Hepatocyte (in vitro differentiated cells): Measurements from ENCODE around the gene NEIL3. TPM values are rescaled to one million over a fixed set of nuclear protein-coding genes. Genes with fewer than 3 reads are reported as not detected.

ENCODE experiments used
- DNase-seq: peaks from one replicate; pipeline ENCODE4 v3.0.0-alpha.2; 2016; ENCODE audit warnings: low spot score
- H2AFZ ChIP-seq: fragments of 200-600 bp; sonication (generic); 2 replicates; pipeline ENCODE4 v1.6.0; 2016; ENCODE audit warnings: antibody characterized with exemption, mild to moderate bottlenecking
- H3K27ac ChIP-seq: fragments of 200-600 bp; sonication (generic); 2 replicates; pipeline ENCODE4 v1.5.1; 2016; ENCODE audit warnings: mild to moderate bottlenecking
- H3K27me3 ChIP-seq: fragments of 200-600 bp; sonication (generic); 2 replicates; pipeline ENCODE4 v1.6.1; 2016
- H3K36me3 ChIP-seq: fragments of 200-600 bp; sonication (generic); replicated peaks from 2 replicates; pipeline ENCODE4 v1.5.1; 2016; ENCODE audit warnings: low read depth; ENCODE audit not compliant: insufficient read depth
- H3K4me1 ChIP-seq: fragments of 200-600 bp; sonication (generic); 2 replicates; pipeline ENCODE4 v1.5.1; 2016; ENCODE audit warnings: mild to moderate bottlenecking, moderate library complexity; ENCODE audit not compliant: insufficient read depth
- H3K4me2 ChIP-seq: fragments of 200-600 bp; sonication (generic); 2 replicates; pipeline ENCODE4 v1.6.0; 2016
- H3K4me3 ChIP-seq: fragments of 200-600 bp; sonication (generic); 2 replicates; pipeline ENCODE4 v1.5.1; 2016; ENCODE audit warnings: mild to moderate bottlenecking
- H3K79me2 ChIP-seq: fragments of 200-600 bp; sonication (generic); 2 replicates; pipeline ENCODE4 v1.6.0; 2017; ENCODE audit warnings: mild to moderate bottlenecking
- H3K9me2 ChIP-seq: fragments of 200-600 bp; sonication (generic); replicated peaks from 2 replicates; pipeline ENCODE4 v1.6.0; 2017; ENCODE audit warnings: mild to moderate bottlenecking; ENCODE audit not compliant: insufficient read depth
- H3K9me3 ChIP-seq: fragments of 200-600 bp; sonication (generic); 2 replicates; pipeline ENCODE4 v1.5.1; 2016; ENCODE audit warnings: low read depth, mild to moderate bottlenecking
- H4K20me1 ChIP-seq: fragments of 200-600 bp; sonication (generic); 2 replicates; pipeline ENCODE4 v1.6.0; 2016; ENCODE audit warnings: mild to moderate bottlenecking; ENCODE audit not compliant: insufficient read depth, poor library complexity, severe bottlenecking
- EZH2 ChIP-seq: fragments of 200-600 bp; sonication (generic); IDR thresholded peaks from 2 replicates; pipeline ENCODE4 v1.6.1; 2016; ENCODE audit warnings: antibody characterized with exemption, mild to moderate bottlenecking, borderline replicate concordance
- EZH2phosphoT487 ChIP-seq: fragments of 200-600 bp; sonication (generic); IDR thresholded peaks from one replicate; pipeline ENCODE4 v1.6.1; 2018; ENCODE audit warnings: antibody characterized with exemption, mild to moderate bottlenecking, low read depth, moderate library complexity; ENCODE audit not compliant: unreplicated experiment, severe bottlenecking
- WGBS: methylation state at CpG from one replicate; pipeline ENCODE4 v1.1.6; 2016; ENCODE audit warnings: low lambda C conversion rate; ENCODE audit errors: missing lambda C conversion rate; 5-methylcytosine and 5-hydroxymethylcytosine counted together
- polyA plus RNA-seq: library from polyadenylated mRNA; unstranded; fragments of >200 nt; fragmentation: Nextera tagmentation; extraction: Ambion mirVana; gene quantifications from 2 replicates; pipeline ENCODE4 v1.2.1, GENCODE V29; 2016
- total RNA-seq: library from RNA; depleted of rRNA; stranded (reverse); fragments of >200 nt; gene quantifications from 2 replicates; pipeline ENCODE4 v1.2.3, GENCODE V29; 2014
- TF ChIP-seq, protein P1 (sequence below): fragments of 200-600 bp; sonication (generic); IDR thresholded peaks from 2 replicates; pipeline ENCODE4 v1.5.1; 2016; ENCODE audit warnings: antibody characterized with exemption, mild to moderate bottlenecking; ENCODE audit not compliant: poor library complexity

NEIL3 gene
- total and polyA plus RNA-seq, 2 experiments from 2014 or later, result 0.87 to 2.0 TPM

DNA sequence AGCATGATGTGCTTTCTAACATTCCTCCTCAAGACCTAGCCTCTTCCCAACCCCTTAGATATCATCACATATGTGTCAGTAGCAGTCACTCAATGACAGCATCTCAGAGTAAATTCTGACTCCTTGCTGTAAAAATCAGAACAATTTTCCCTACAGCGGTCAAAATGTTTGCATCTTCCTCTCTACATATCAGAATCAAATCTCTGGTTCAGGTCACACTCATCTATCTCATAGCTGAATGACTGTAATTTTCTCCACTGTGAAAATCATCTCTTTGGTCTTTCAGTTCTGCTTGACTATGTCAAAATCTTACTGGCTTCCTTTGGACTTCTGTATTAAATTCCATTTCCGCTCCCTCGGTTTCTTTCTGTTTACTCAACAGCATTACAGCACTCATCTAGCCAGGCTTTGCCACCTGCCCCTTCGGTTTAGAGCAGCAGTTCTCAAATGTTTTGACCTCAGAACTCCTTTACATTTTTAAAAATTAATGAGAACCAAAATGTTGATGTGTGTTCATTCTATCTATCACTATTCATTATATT is 75.3 kb downstream of the NEIL3 start:
- Histone ChIP-seq H3K36me3 (no peaks in the 10 kb centered on the region), H3K27me3 (no peaks in the 10 kb centered on the region), H3K9me3 (no peaks in the 10 kb centered on the region), H3K79me2 (no peaks in the 10 kb centered on the region), H3K9me2 (no peaks in the 10 kb centered on the region), H3K4me2 (no peak overlapping the region), H4K20me1 (no peaks in the 10 kb centered on the region), H3K4me1 (no peaks in the 10 kb centered on the region), H3K4me3 (no peak overlapping the region), H3K27ac (no peak overlapping the region), H2AFZ (no peak overlapping the region)
- TF ChIP-seq EZH2phosphoT487, result no peak
- TF ChIP-seq, protein P1, sequence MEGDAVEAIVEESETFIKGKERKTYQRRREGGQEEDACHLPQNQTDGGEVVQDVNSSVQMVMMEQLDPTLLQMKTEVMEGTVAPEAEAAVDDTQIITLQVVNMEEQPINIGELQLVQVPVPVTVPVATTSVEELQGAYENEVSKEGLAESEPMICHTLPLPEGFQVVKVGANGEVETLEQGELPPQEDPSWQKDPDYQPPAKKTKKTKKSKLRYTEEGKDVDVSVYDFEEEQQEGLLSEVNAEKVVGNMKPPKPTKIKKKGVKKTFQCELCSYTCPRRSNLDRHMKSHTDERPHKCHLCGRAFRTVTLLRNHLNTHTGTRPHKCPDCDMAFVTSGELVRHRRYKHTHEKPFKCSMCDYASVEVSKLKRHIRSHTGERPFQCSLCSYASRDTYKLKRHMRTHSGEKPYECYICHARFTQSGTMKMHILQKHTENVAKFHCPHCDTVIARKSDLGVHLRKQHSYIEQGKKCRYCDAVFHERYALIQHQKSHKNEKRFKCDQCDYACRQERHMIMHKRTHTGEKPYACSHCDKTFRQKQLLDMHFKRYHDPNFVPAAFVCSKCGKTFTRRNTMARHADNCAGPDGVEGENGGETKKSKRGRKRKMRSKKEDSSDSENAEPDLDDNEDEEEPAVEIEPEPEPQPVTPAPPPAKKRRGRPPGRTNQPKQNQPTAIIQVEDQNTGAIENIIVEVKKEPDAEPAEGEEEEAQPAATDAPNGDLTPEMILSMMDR, result no peak
- TF ChIP-seq EZH2, result no peak
- WGBS, result 70% methylated on average over 4 of the region's 4 CpGs
- DNase-seq, result no peak

DNA sequence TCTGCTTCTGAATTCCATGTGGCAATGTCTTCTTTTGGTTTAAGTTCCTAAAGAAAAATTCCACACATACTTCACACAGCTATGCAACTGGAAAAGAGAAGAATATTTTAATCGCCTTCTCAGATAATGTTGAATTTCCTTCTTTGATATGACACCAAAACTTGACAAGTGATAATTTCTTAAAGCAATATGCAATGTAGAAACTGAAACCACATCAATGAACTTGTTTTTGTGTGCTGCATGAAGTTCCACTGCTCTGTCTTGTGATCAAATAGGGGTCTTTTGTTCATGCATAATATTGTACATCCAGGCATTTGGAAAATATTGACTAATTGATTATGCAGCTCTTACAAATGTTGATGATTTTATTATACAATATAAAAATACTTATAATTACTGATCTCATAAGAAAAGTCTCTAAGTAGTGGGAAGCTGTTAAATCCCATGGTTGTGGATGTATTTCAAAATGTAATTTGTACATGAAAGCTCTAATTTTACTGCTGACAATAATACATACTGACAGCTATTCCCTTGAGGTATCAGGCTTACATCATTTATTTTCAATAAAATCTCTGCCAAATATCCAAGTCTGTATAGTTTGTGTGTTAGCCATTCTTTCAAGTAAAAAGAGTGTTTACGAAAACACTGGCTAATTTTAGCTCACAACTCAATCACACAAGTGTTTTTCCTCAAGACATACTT is 76.1 kb downstream of the NEIL3 start:
- H3K4me2 ChIP-seq, result no peak overlapping the region
- WGBS, result 80% methylated on average over 2 of the region's 2 CpGs
- no peaks in the 10 kb centered on the region for H3K9me3 ChIP-seq
- no peaks in the 10 kb centered on the region for H3K27me3 ChIP-seq
- TF ChIP-seq EZH2phosphoT487, result no peak
- TF ChIP-seq, protein P1, result no peak
- no peak for TF ChIP-seq EZH2
- no peak for DNase-seq
- H3K4me1 ChIP-seq, result no peaks in the 10 kb centered on the region
- no peak overlapping the region for H2AFZ ChIP-seq
- H3K27ac ChIP-seq, result no peak overlapping the region
- no peaks in the 10 kb centered on the region for H3K79me2 ChIP-seq
- H3K36me3 ChIP-seq, result no peaks in the 10 kb centered on the region
- no peaks in the 10 kb centered on the region for H4K20me1 ChIP-seq
- H3K4me3 ChIP-seq, result no peak overlapping the region
- H3K9me2 ChIP-seq, result no peaks in the 10 kb centered on the region

DNA sequence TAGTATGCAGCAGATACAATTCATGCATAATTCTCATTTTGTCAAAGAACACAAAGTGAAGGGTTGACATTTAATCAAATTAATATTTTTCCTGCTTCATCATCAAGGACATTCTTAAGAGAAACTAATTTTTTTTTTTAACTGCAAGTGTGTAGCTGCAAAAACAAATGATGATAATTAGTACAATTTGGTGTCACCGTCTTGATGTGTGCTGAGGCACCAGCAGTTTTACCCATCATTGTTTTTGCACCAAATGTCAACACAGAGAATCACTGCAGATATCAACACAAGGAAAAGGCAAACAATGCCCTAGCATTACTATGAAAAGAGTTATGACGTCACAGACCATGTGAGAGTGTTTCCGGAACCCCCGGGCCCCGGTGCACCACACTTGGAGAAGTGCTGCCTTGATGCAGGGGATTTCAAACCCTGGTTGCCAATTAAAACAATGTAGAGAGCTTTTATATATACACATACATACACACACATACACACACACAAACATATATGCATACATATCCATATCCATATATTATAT is 76.7 kb downstream of the NEIL3 start:
- no peaks in the 10 kb centered on the region for H3K36me3 ChIP-seq
- H3K4me1 ChIP-seq, result no peaks in the 10 kb centered on the region
- no peak overlapping the region for H3K4me3 ChIP-seq
- H3K27me3 ChIP-seq, result no peaks in the 10 kb centered on the region
- WGBS, result 66% methylated on average over 5 of the region's 5 CpGs
- H3K9me3 ChIP-seq, result no peaks in the 10 kb centered on the region
- TF ChIP-seq EZH2, result no peak
- no peak for TF ChIP-seq EZH2phosphoT487
- TF ChIP-seq, protein P1, result no peak
- no peaks in the 10 kb centered on the region for H4K20me1 ChIP-seq
- no peaks in the 10 kb centered on the region for H3K79me2 ChIP-seq
- no peaks in the 10 kb centered on the region for H3K9me2 ChIP-seq
- H2AFZ ChIP-seq, result no peak overlapping the region
- DNase-seq, result no peak
- H3K27ac ChIP-seq, result no peak overlapping the region
- H3K4me2 ChIP-seq, result no peak overlapping the region
